ENCODE measurements around the gene LPAR2.

The LPAR2 gene

DNA sequence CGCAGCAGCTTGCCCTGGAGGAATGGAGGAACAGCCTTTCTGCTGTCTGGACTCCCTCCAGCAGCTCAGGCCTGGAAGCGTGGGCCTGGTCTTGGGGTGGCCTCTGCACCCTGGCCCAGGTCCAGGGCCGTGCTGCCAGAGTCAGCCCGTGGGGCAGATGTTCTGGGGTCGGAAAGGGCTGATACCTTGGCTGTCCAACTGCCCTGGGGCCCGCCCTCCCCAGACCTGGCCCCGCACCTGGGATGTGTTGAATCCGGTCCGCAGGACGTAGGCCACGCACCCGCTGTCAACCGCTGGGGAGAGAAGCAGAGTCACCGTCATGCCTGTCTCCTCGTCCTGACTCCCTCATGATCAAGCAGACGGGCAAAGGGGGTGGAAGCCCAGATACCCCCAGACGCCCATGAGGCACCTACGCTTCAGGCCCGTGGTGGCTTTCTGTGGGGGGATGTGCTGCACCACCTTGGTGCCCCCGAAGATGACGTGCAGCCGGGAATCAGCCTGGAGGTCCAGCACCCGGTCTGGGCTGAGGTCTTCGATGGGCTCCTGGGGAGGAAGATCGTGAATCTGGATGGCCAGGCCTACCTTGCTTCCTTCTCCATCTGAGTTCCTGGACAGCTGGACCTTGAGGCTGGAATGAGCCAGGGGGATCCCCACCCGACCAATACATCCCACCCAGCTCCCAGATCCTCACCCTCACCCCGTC lies 27.8 kb upstream of the LPAR2 start:
- DNase-seq, result no peak
- Histone ChIP-seq H3K36me3 (ENCODE audit: control insufficient read depth, insufficient read depth, low read length) (peaks cover 33% of the 10 kb centered on the region), H2BK120ac (ENCODE audit: low read depth, low read length) (no peak overlapping the region), H3K79me2 (ENCODE audit: control insufficient read depth, insufficient read depth, low read length) (peaks cover 3% of the 10 kb centered on the region), H2BK15ac (replicated peaks; ENCODE audit: low read depth) (no peak overlapping the region), H3K27me3 (ENCODE audit: insufficient read depth, low read length, poor library complexity) (no peaks in the 10 kb centered on the region), H2BK5ac (ENCODE audit: low read length) (no peak overlapping the region), H4K5ac (ENCODE audit: low read length) (no peak overlapping the region), H3K4me2 (ENCODE audit: low read length) (no peak overlapping the region), H3K4me1 (ENCODE audit: control insufficient read depth, low read depth, low read length) (no peaks in the 10 kb centered on the region), H3K18ac (ENCODE audit: low read length) (no peak overlapping the region), H3K4ac (ENCODE audit: low read depth, low read length) (no peak overlapping the region), H3K27ac (ENCODE audit: low read depth, low read length) (no peak overlapping the region), H3K4me3 (ENCODE audit: low read length) (no peak overlapping the region), H4K8ac (ENCODE audit: low read depth, low read length) (no peak overlapping the region), H3K9ac (ENCODE audit: low read length) (no peak overlapping the region), H2AK5ac (ENCODE audit: low read length) (no peak overlapping the region), H3K23ac (ENCODE audit: low read length) (no peak overlapping the region), H3K79me1 (ENCODE audit: low read length) (peaks cover 8% of the 10 kb centered on the region), H3K56ac (ENCODE audit: low read length) (no peak overlapping the region)
- WGBS (ENCODE audit: extremely low coverage, insufficient coverage, low lambda C conversion rate), result no CpG with 5 or more reads among the region's 27 CpGs

DNA sequence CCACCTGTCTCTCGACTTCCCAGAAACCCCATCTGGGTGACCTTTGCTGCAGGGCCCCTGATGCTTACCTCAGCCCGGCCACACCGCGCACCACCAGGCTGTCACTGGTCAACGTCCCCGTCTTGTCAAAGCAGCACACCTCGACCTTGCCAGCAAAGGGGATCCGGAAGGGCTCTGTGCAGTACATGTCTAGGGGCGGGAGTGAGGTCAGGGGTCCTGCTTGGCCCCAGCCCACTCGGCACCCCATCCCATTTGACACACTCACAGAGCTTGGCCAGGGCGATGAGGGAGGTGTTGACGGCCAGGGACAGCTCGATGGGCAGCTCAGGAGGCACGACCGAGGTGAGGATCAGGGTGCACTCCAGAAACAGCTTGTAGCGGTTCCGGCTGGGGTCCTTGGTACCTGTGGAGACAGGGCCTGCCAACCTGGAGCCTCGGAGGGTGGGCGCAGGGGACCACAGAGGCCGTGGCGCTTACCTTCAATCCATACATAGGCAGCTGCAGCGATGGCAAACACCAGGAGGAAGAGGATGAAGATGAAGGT lies 27.1 kb upstream of the LPAR2 start:
- Histone ChIP-seq H3K18ac (ENCODE audit: low read length) (no peak overlapping the region), H2BK120ac (ENCODE audit: low read depth, low read length) (no peak overlapping the region), H3K27ac (ENCODE audit: low read depth, low read length) (no peak overlapping the region), H3K27me3 (ENCODE audit: insufficient read depth, low read length, poor library complexity) (no peaks in the 10 kb centered on the region), H2AK5ac (ENCODE audit: low read length) (no peak overlapping the region), H3K4me2 (ENCODE audit: low read length) (no peak overlapping the region), H3K4ac (ENCODE audit: low read depth, low read length) (no peak overlapping the region), H3K79me2 (ENCODE audit: control insufficient read depth, insufficient read depth, low read length) (peaks cover 3% of the 10 kb centered on the region), H2BK5ac (ENCODE audit: low read length) (no peak overlapping the region), H2BK15ac (replicated peaks; ENCODE audit: low read depth) (no peak overlapping the region), H3K4me3 (ENCODE audit: low read length) (no peak overlapping the region), H3K4me1 (ENCODE audit: control insufficient read depth, low read depth, low read length) (no peaks in the 10 kb centered on the region), H4K5ac (ENCODE audit: low read length) (no peak overlapping the region), H3K9ac (ENCODE audit: low read length) (no peak overlapping the region), H3K36me3 (ENCODE audit: control insufficient read depth, insufficient read depth, low read length) (peaks cover 36% of the 10 kb centered on the region), H3K79me1 (ENCODE audit: low read length) (peaks cover 8% of the 10 kb centered on the region), H3K56ac (ENCODE audit: low read length) (no peak overlapping the region), H3K23ac (ENCODE audit: low read length) (no peak overlapping the region), H4K8ac (ENCODE audit: low read depth, low read length) (no peak overlapping the region)
- no peak for DNase-seq
- no CpG with 5 or more reads among the region's 22 CpGs for WGBS (ENCODE audit: extremely low coverage, insufficient coverage, low lambda C conversion rate)

- H3K27me3 ChIP-seq (ENCODE audit: insufficient read depth, low read length, poor library complexity), result no peaks in the 10 kb centered on the region
- H3K36me3 ChIP-seq (ENCODE audit: control insufficient read depth, insufficient read depth, low read length), result peaks cover 33% of the 10 kb centered on the region
- H3K56ac ChIP-seq (ENCODE audit: low read length), result no peak overlapping the region
- no peak overlapping the region for H2BK5ac ChIP-seq (ENCODE audit: low read length)
- no peak overlapping the region for H2BK15ac ChIP-seq (replicated peaks; ENCODE audit: low read depth)
- no peak overlapping the region for H3K18ac ChIP-seq (ENCODE audit: low read length)
- H2AK5ac ChIP-seq (ENCODE audit: low read length), result no peak overlapping the region
- DNase-seq, result no peak
- H3K27ac ChIP-seq (ENCODE audit: low read depth, low read length), result no peak overlapping the region
- no peak overlapping the region for H3K9ac ChIP-seq (ENCODE audit: low read length)
- no peak overlapping the region for H4K8ac ChIP-seq (ENCODE audit: low read depth, low read length)
- H3K79me1 ChIP-seq (ENCODE audit: low read length), result peaks cover 2% of the 10 kb centered on the region
- H3K4me1 ChIP-seq (ENCODE audit: control insufficient read depth, low read depth, low read length), result no peaks in the 10 kb centered on the region
- H3K4me2 ChIP-seq (ENCODE audit: low read length), result no peak overlapping the region
- H3K4me3 ChIP-seq (ENCODE audit: low read length), result no peak overlapping the region
- H2BK120ac ChIP-seq (ENCODE audit: low read depth, low read length), result no peak overlapping the region
- H4K5ac ChIP-seq (ENCODE audit: low read length), result no peak overlapping the region
- no peak overlapping the region for H3K4ac ChIP-seq (ENCODE audit: low read depth, low read length)
- no CpG with 5 or more reads among the region's 15 CpGs for WGBS (ENCODE audit: extremely low coverage, insufficient coverage, low lambda C conversion rate)
- H3K23ac ChIP-seq (ENCODE audit: low read length), result no peak overlapping the region
- no peaks in the 10 kb centered on the region for H3K79me2 ChIP-seq (ENCODE audit: control insufficient read depth, insufficient read depth, low read length)
Measured at GRCh38 chr19:19654441-19654840, 26.4 kb upstream of the LPAR2 start.

DNA sequence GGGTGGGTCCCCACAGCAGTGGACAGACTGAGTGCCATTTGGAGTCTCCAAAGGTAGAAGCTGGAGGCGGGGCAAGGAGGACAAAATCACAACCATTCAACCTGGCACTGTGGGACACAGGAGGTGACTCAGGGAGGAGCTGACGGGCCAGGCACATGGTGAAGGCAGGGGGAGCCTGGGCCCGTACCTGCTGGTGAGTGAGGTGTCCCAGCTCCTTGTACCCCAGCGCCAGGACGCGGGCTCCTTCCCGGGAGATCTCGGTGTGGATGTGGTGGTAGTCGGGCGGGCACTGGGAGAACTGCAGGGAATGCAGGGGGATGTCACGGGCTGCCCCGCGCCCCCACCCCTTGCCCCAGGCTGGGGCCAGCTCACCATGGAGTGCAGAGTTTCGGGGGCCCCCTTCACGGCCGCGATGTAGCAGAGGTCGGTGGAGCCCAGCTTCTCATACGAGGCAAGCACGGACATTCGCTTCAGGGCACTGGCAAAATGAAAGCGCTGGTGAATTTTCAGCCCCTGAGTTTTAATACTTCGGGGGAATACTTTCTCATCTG lies 25.7 kb upstream of the LPAR2 start:
- H3K56ac ChIP-seq (ENCODE audit: low read length), result no peak overlapping the region
- no peaks in the 10 kb centered on the region for H3K27me3 ChIP-seq (ENCODE audit: insufficient read depth, low read length, poor library complexity)
- H3K79me1 ChIP-seq (ENCODE audit: low read length), result peaks cover 2% of the 10 kb centered on the region
- H2BK120ac ChIP-seq (ENCODE audit: low read depth, low read length), result no peak overlapping the region
- H3K36me3 ChIP-seq (ENCODE audit: control insufficient read depth, insufficient read depth, low read length), result peaks cover 33% of the 10 kb centered on the region
- WGBS (ENCODE audit: extremely low coverage, insufficient coverage, low lambda C conversion rate), result no CpG with 5 or more reads among the region's 23 CpGs
- no peak overlapping the region for H3K4me3 ChIP-seq (ENCODE audit: low read length)
- H4K8ac ChIP-seq (ENCODE audit: low read depth, low read length), result no peak overlapping the region
- H4K5ac ChIP-seq (ENCODE audit: low read length), result no peak overlapping the region
- no peaks in the 10 kb centered on the region for H3K4me1 ChIP-seq (ENCODE audit: control insufficient read depth, low read depth, low read length)
- H3K18ac ChIP-seq (ENCODE audit: low read length), result no peak overlapping the region
- no peak overlapping the region for H2BK15ac ChIP-seq (replicated peaks; ENCODE audit: low read depth)
- H3K9ac ChIP-seq (ENCODE audit: low read length), result no peak overlapping the region
- no peak overlapping the region for H2AK5ac ChIP-seq (ENCODE audit: low read length)
- no peak overlapping the region for H3K4me2 ChIP-seq (ENCODE audit: low read length)
- no peak overlapping the region for H3K23ac ChIP-seq (ENCODE audit: low read length)
- DNase-seq, result no peak
- H3K79me2 ChIP-seq (ENCODE audit: control insufficient read depth, insufficient read depth, low read length), result no peaks in the 10 kb centered on the region
- H2BK5ac ChIP-seq (ENCODE audit: low read length), result no peak overlapping the region
- no peak overlapping the region for H3K4ac ChIP-seq (ENCODE audit: low read depth, low read length)
- no peak overlapping the region for H3K27ac ChIP-seq (ENCODE audit: low read depth, low read length)

- no peaks in the 10 kb centered on the region for H3K4me1 ChIP-seq (ENCODE audit: control insufficient read depth, low read depth, low read length)
- H3K4me2 ChIP-seq (ENCODE audit: low read length), result no peak overlapping the region
- no peaks in the 10 kb centered on the region for H3K27me3 ChIP-seq (ENCODE audit: insufficient read depth, low read length, poor library complexity)
- H2AK5ac ChIP-seq (ENCODE audit: low read length), result no peak overlapping the region
- H3K4me3 ChIP-seq (ENCODE audit: low read length), result no peak overlapping the region
- H3K56ac ChIP-seq (ENCODE audit: low read length), result no peak overlapping the region
- no peak overlapping the region for H4K8ac ChIP-seq (ENCODE audit: low read depth, low read length)
- no peak overlapping the region for H3K9ac ChIP-seq (ENCODE audit: low read length)
- WGBS (ENCODE audit: extremely low coverage, insufficient coverage, low lambda C conversion rate), result no CpG with 5 or more reads among the region's 24 CpGs
- peaks cover 27% of the 10 kb centered on the region for H3K36me3 ChIP-seq (ENCODE audit: control insufficient read depth, insufficient read depth, low read length)
- no peak overlapping the region for H3K27ac ChIP-seq (ENCODE audit: low read depth, low read length)
- no peak overlapping the region for H2BK15ac ChIP-seq (replicated peaks; ENCODE audit: low read depth)
- no peak overlapping the region for H3K18ac ChIP-seq (ENCODE audit: low read length)
- H3K79me2 ChIP-seq (ENCODE audit: control insufficient read depth, insufficient read depth, low read length), result no peaks in the 10 kb centered on the region
- no peak overlapping the region for H3K4ac ChIP-seq (ENCODE audit: low read depth, low read length)
- no peak overlapping the region for H2BK5ac ChIP-seq (ENCODE audit: low read length)
- H4K5ac ChIP-seq (ENCODE audit: low read length), result no peak overlapping the region
- no peak for DNase-seq
- no peaks in the 10 kb centered on the region for H3K79me1 ChIP-seq (ENCODE audit: low read length)
- no peak overlapping the region for H2BK120ac ChIP-seq (ENCODE audit: low read depth, low read length)
- no peak overlapping the region for H3K23ac ChIP-seq (ENCODE audit: low read length)
Measured at GRCh38 chr19:19652482-19653295, 24.7 kb upstream of the LPAR2 start.
